Stimulated activated CD4-positive, alpha-beta T cell treated with anti-CD3 and anti-CD28 coated beads, Interleukin-4, amount 100 ng/mL, for 1 hour (primary cell): ENCODE data around the gene MELK.

Experiments used
- DNase-seq: peaks from one replicate; pipeline ENCODE4 v3.0.0-alpha.2; 2020

The MELK gene

GRCh38 chr9:36676778-36677485, 104.2 kb downstream of the MELK start:
- no peak for DNase-seq

GRCh38 chr9:36677611-36678010, 104.9 kb downstream of the MELK start:
- DNase-seq, result no peak

GRCh38 chr9:36679710-36680109, 107.0 kb downstream of the MELK start:
- no peak for DNase-seq

- no peak for DNase-seq
These were observed 113.8 kb downstream of the MELK start for GRCh38 chr9:36686471-36686870.

- no peak for DNase-seq
These were observed 117.9 kb downstream of the MELK start for GRCh38 chr9:36690412-36691168.

- DNase-seq, result no peak
These were observed 119.0 kb downstream of the MELK start for GRCh38 chr9:36691671-36692070.

- no peak for DNase-seq
These were observed 126.3 kb downstream of the MELK start for GRCh38 chr9:36698984-36699383.

- no peak for DNase-seq
These were observed 131.5 kb downstream of the MELK start for GRCh38 chr9:36704148-36704547.

- DNase-seq, result no peak
These were observed 141.1 kb downstream of the MELK start for GRCh38 chr9:36713515-36714490.

GRCh38 chr9:36716496-36716895, 143.8 kb downstream of the MELK start:
- DNase-seq, result no peak

- no peak for DNase-seq
These were observed 144.6 kb downstream of the MELK start for GRCh38 chr9:36717276-36717675.

GRCh38 chr9:36718612-36719011, 145.9 kb downstream of the MELK start:
- DNase-seq, result no peak

GRCh38 chr9:36720043-36720442, 147.3 kb downstream of the MELK start:
- no peak for DNase-seq

GRCh38 chr9:36721846-36722588, 149.3 kb downstream of the MELK start:
- no peak for DNase-seq

GRCh38 chr9:36725777-36726356, 153.2 kb downstream of the MELK start:
- DNase-seq, result no peak
